Lung (tissue), 12 donors: ENCODE results near the gene COMMD2. TPM values are rescaled to one million over a fixed set of nuclear protein-coding genes. Genes with fewer than 3 reads are reported as not detected.

Source experiments
- ATAC-seq: fragments of 200-7000 bp; cut with Tn5 transposase; one replicate; pipeline ENCODE4 v1.9.1; 2020; ENCODE audit warnings: moderate number of reproducible peaks; ENCODE audit not compliant: insufficient read depth, low FRiP score
- DNase-seq, 3 donors: peaks; one replicate each; pipeline ENCODE4 v3.0.0-alpha.2; 2013 to 2017
- H3K27ac ChIP-seq, 2 donors: one replicate each; pipeline ENCODE4 v1.5.1; 2013; ENCODE audit warnings: mild to moderate bottlenecking in 2 of 2, moderate library complexity in 2 of 2, control low read depth in 1 of 2, inconsistent platforms in 1 of 2, low read depth in 1 of 2, low read length in 1 of 2
- H3K27me3 ChIP-seq, 3 donors: one replicate each; pipeline ENCODE4 v1.5.1; 2013; ENCODE audit warnings: low read length in 2 of 3; ENCODE audit not compliant: control insufficient read depth in 3 of 3, insufficient read depth in 3 of 3
- H3K36me3 ChIP-seq, 4 donors: one replicate each; pipeline ENCODE4 v1.5.1; 2013; ENCODE audit warnings: low read length in 4 of 4, mild to moderate bottlenecking in 1 of 4, moderate library complexity in 1 of 4; ENCODE audit not compliant: control insufficient read depth in 4 of 4, insufficient read depth in 4 of 4
- H3K4me1 ChIP-seq, 5 donors: one replicate each; pipeline ENCODE4 v1.5.1; 2013; ENCODE audit warnings: low read length in 5 of 5, mild to moderate bottlenecking in 2 of 5, moderate library complexity in 1 of 5; ENCODE audit not compliant: control insufficient read depth in 5 of 5, insufficient read depth in 5 of 5
- H3K4me3 ChIP-seq: one replicate; pipeline ENCODE4 v1.5.1; 2013; ENCODE audit warnings: mild to moderate bottlenecking, control low read depth, moderate library complexity
- H3K9ac ChIP-seq, 2 donors: one replicate each; pipeline ENCODE4 v1.5.1; 2013; ENCODE audit warnings: low read length in 2 of 2, control low read depth in 1 of 2; ENCODE audit not compliant: insufficient read depth in 1 of 2
- H3K9me3 ChIP-seq, 4 donors: one replicate each; pipeline ENCODE4 v1.5.1; 2013; ENCODE audit warnings: low read length in 3 of 4, mild to moderate bottlenecking in 1 of 4, moderate library complexity in 1 of 4; ENCODE audit not compliant: control insufficient read depth in 4 of 4, insufficient read depth in 3 of 4
- WGBS, 2 donors: extraction: QIAGEN DNeasy Blood & Tissue Kit; methylation state at CpG; one replicate each; pipeline ENCODE4 v1.1.7; 2013; 5-methylcytosine and 5-hydroxymethylcytosine counted together
- polyA plus RNA-seq, 2 donors: library from polyadenylated mRNA; stranded (reverse); fragments of 200-250 nt; gene quantifications; one replicate each; pipeline ENCODE4 v1.2.1, GENCODE V29; 2013
- total RNA-seq, 2 donors: library from RNA; depleted of rRNA in 1 of 2; stranded (reverse); fragments of >200 nt in 1 of 2; gene quantifications; one replicate each; pipeline ENCODE4 v1.2.1, GENCODE V29; 2014 to 2021
- TF ChIP-seq, protein P1 (sequence below): IDR thresholded peaks from 2 replicates; pipeline ENCODE4 v1.5.1; 2012; ENCODE audit warnings: mild to moderate bottlenecking; ENCODE audit errors: control extremely low read depth, extremely low read depth
- donor health status: control.
- donor health status: control.
- donor health status: Bipolar disorder and iron deficiency.
- donor health status: healthy.
- donor health status: DM: yes; HTN: yes; CAD: no.

Gene COMMD2
- total and polyA plus RNA-seq, 4 donors = 10.1 to 72.4 (median 29.6) TPM

DNA sequence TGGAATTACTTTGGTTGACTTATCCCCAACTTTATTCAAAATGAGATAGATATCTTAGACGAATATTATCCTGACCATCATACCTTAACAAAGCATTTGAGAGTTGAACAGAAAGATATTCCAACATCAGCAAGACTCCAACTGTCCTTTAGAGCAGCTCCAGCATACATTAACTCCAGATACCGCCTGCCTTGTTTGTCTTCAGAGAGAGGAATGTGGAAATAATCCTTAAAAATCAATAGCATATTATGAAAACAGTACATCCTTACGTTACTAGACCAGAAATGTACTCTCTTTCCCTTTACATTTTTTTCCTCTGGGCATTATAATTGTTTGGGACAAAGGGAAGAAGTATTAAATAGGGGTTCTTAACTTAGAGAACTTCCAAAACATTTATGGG is 38.4 kb upstream of the COMMD2 start:
- 80 to 91% methylated on average over 3 of the region's 3 CpGs for WGBS, 2 donors
- Histone ChIP-seq H3K4me1 (peaks cover 0 to 1% (median 0%) of the 10 kb centered on the region in 5 donors), H3K4me3 (no peak overlapping the region), H3K36me3 (no peaks in the 10 kb centered on the region), H3K9ac (no peak overlapping the region), H3K27ac (no peak overlapping the region), H3K27me3 (peaks cover 0 to 6% (median 2%) of the 10 kb centered on the region in 3 donors), H3K9me3 (no peaks in the 10 kb centered on the region)
- DNase-seq (no peak), ATAC-seq (no peak)
- TF ChIP-seq, protein P1, sequence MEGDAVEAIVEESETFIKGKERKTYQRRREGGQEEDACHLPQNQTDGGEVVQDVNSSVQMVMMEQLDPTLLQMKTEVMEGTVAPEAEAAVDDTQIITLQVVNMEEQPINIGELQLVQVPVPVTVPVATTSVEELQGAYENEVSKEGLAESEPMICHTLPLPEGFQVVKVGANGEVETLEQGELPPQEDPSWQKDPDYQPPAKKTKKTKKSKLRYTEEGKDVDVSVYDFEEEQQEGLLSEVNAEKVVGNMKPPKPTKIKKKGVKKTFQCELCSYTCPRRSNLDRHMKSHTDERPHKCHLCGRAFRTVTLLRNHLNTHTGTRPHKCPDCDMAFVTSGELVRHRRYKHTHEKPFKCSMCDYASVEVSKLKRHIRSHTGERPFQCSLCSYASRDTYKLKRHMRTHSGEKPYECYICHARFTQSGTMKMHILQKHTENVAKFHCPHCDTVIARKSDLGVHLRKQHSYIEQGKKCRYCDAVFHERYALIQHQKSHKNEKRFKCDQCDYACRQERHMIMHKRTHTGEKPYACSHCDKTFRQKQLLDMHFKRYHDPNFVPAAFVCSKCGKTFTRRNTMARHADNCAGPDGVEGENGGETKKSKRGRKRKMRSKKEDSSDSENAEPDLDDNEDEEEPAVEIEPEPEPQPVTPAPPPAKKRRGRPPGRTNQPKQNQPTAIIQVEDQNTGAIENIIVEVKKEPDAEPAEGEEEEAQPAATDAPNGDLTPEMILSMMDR = no peak

DNA sequence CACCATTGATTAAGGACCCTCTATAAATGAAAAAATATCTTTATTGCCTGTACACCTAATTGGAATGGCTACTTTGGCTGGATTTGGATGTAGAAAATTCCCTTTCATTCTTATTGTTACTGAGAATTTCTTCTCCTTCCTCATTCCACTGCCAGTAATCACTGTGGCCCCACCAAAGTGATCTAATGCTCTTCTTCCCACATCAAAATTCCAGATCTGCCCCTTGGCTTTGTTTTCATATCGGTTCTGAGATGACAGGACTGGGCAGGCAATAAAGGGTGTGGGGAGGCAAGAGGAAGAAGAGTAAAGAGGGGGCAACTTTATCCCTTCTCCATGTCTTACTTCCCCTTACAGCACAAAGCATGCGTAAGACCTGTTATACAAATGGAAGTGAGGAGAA is 38.0 kb upstream of the COMMD2 start:
- no peaks in the 10 kb centered on the region for H3K9me3 ChIP-seq
- H3K27ac ChIP-seq = no peak overlapping the region
- no peak overlapping the region for H3K9ac ChIP-seq
- 70 to 75% methylated on average over 2 of the region's 2 CpGs for WGBS, 2 donors
- ATAC-seq (no peak), DNase-seq (no peak)
- H3K27me3 ChIP-seq = peaks cover 0 to 6% (median 2%) of the 10 kb centered on the region in 3 donors
- no peak overlapping the region for H3K4me3 ChIP-seq
- peaks cover 0 to 1% (median 0%) of the 10 kb centered on the region in 5 donors for H3K4me1 ChIP-seq
- no peaks in the 10 kb centered on the region for H3K36me3 ChIP-seq
- TF ChIP-seq, protein P1 = no peak

DNA sequence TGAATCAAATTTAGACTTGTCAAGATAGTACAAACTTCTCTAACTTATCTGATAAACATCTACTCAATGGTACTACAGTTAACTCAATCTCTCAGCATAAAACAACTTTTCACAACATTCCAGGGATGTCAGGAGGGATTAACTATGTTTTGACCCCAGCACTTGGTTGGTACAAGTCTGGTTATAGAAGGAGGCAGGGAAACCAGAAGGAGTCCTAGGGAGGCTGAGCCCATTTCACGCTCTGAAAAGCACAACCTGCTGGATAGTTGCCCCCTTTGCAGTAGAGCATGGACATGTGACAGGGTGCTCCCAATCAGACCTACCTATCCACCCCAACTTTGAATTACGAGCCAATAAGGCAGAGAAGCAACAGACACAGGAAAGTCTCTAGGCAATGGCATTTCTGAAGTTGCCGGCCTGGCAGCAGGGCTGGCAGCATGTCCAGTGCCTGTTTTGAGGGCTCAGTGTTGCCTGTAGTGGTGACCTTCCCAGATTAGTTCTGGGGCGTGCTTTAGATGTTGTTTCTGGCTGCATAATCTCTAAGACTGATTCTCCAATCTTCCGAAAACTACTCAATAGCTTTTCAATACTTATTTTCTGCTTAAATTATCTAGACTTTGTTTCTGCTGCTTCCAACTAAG is 31.9 kb upstream of the COMMD2 start:
- Histone ChIP-seq H3K9me3 (no peaks in the 10 kb centered on the region), H3K4me3 (no peak overlapping the region), H3K27ac (peak overlapping the region in 1 of 2 donors; percentile 1), H3K9ac (no peak overlapping the region), H3K27me3 (no peaks in the 10 kb centered on the region), H3K36me3 (no peaks in the 10 kb centered on the region), H3K4me1 (peaks cover 0 to 2% (median 0%) of the 10 kb centered on the region in 5 donors)
- TF ChIP-seq, protein P1 = no peak
- no peak for ATAC-seq
- no peak for DNase-seq
- WGBS, 2 donors = 86% methylated on average over 5 of the region's 5 CpGs

DNA sequence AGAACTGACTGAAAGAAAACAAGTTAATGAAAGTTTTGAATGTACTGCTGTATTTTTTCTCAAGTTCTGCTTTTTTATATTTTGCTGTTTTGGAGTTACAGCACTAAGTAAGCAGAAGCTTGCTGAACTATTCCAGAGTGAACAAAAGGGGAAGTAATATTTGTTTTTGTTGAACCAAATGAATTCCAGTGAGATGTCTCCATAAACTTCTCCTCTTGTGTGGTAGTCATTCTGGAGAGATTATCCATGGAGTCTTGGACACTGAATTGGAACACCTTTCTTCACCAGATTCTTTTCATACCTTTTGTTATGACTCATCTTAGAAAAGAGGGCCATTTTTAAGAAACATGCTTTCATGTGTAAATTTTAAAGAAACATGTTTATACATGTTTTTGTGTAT is 31.3 kb upstream of the COMMD2 start:
- H3K27ac ChIP-seq = no peak overlapping the region
- no peaks in the 10 kb centered on the region for H3K27me3 ChIP-seq
- TF ChIP-seq, protein P1 = no peak
- H3K36me3 ChIP-seq = no peaks in the 10 kb centered on the region
- H3K9me3 ChIP-seq = no peaks in the 10 kb centered on the region
- ATAC-seq = peak; percentile 47
- peaks cover 0 to 2% (median 0%) of the 10 kb centered on the region in 5 donors for H3K4me1 ChIP-seq
- H3K9ac ChIP-seq = no peak overlapping the region
- no peak overlapping the region for H3K4me3 ChIP-seq
- DNase-seq = peak in 1 of 3 donors; percentile 6
